T-helper 1 cell treated with Interleukin-12 subunit alpha and Interleukin-12 subunit beta and Interleukin-4 antibody, amounts not matched to agents 30 μg/mL and 1 μg/mL, for 36 hours (primary cell): ENCODE data around the gene FSTL1.
"Not testable (repeated sequence)": the region's sequence is repeated elsewhere in the genome, so short reads cannot be mapped to it uniquely, and the experiment has no call there.

Source experiments
- H3K27ac Mint-ChIP-seq: one replicate; pipeline ENCODE4 v1.8.0; 2021; ENCODE audit warnings: mild to moderate bottlenecking, mixed read lengths
- H3K27me3 Mint-ChIP-seq: one replicate; pipeline ENCODE4 v1.8.0; 2021; ENCODE audit warnings: low read depth, mixed read lengths
- H3K36me3 Mint-ChIP-seq: one replicate; pipeline ENCODE4 v1.8.0; 2021; ENCODE audit warnings: low read depth, mixed read lengths
- H3K4me1 Mint-ChIP-seq: one replicate; pipeline ENCODE4 v1.8.0; 2021; ENCODE audit warnings: low read depth, mixed read lengths
- H3K4me3 Mint-ChIP-seq: one replicate; pipeline ENCODE4 v1.8.0; 2021; ENCODE audit warnings: mild to moderate bottlenecking, moderate library complexity, mixed read lengths
- H3K9me3 Mint-ChIP-seq: one replicate; pipeline ENCODE4 v1.8.0; 2021; ENCODE audit warnings: mixed read lengths

The FSTL1 gene

GRCh38 chr3:120399372-120399771 is 51.4 kb downstream of the FSTL1 start:
- H3K4me3 Mint-ChIP-seq = no peak overlapping the region
- H3K36me3 Mint-ChIP-seq = no peaks in the 10 kb centered on the region
- H3K27ac Mint-ChIP-seq = no peak overlapping the region
- H3K9me3 Mint-ChIP-seq = no peaks in the 10 kb centered on the region
- H3K4me1 Mint-ChIP-seq = no peaks in the 10 kb centered on the region
- H3K27me3 Mint-ChIP-seq = no peaks in the 10 kb centered on the region

GRCh38 chr3:120396469-120396868 is 54.3 kb downstream of the FSTL1 start:
- Mint-ChIP-seq H3K4me1 (no peaks in the 10 kb centered on the region), H3K9me3 (no peaks in the 10 kb centered on the region), H3K4me3 (no peak overlapping the region), H3K27ac (no peak overlapping the region), H3K36me3 (no peaks in the 10 kb centered on the region), H3K27me3 (peaks cover 3% of the 10 kb centered on the region)

GRCh38 chr3:120394347-120394746 is 56.4 kb downstream of the FSTL1 start:
- Mint-ChIP-seq H3K4me3 (no peak overlapping the region), H3K27me3 (peaks cover 3% of the 10 kb centered on the region), H3K9me3 (no peaks in the 10 kb centered on the region), H3K27ac (no peak overlapping the region), H3K36me3 (no peaks in the 10 kb centered on the region), H3K4me1 (no peaks in the 10 kb centered on the region)

- no peak overlapping the region for H3K4me3 Mint-ChIP-seq
- peaks cover 3% of the 10 kb centered on the region for H3K27me3 Mint-ChIP-seq
- H3K4me1 Mint-ChIP-seq = no peaks in the 10 kb centered on the region
- H3K9me3 Mint-ChIP-seq = no peaks in the 10 kb centered on the region
- no peaks in the 10 kb centered on the region for H3K36me3 Mint-ChIP-seq
- no peak overlapping the region for H3K27ac Mint-ChIP-seq
Measured at GRCh38 chr3:120393761-120394160, 57.0 kb downstream of the FSTL1 start.

GRCh38 chr3:120393243-120393642 is 57.5 kb downstream of the FSTL1 start:
- no peak overlapping the region for H3K27ac Mint-ChIP-seq
- H3K4me3 Mint-ChIP-seq = no peak overlapping the region
- H3K27me3 Mint-ChIP-seq = peaks cover 3% of the 10 kb centered on the region
- no peaks in the 10 kb centered on the region for H3K36me3 Mint-ChIP-seq
- no peaks in the 10 kb centered on the region for H3K4me1 Mint-ChIP-seq
- H3K9me3 Mint-ChIP-seq = no peaks in the 10 kb centered on the region

- Mint-ChIP-seq H3K36me3 (no peaks in the 10 kb centered on the region), H3K27ac (no peak overlapping the region), H3K4me1 (no peaks in the 10 kb centered on the region), H3K9me3 (no peaks in the 10 kb centered on the region), H3K27me3 (no peaks in the 10 kb centered on the region), H3K4me3 (no peak overlapping the region)
Measured at GRCh38 chr3:120382941-120383447, 67.8 kb downstream of the FSTL1 start.

GRCh38 chr3:120381503-120381902 is 69.3 kb downstream of the FSTL1 start:
- Mint-ChIP-seq H3K4me1 (no peaks in the 10 kb centered on the region), H3K4me3 (no peak overlapping the region), H3K27me3 (no peaks in the 10 kb centered on the region), H3K36me3 (no peaks in the 10 kb centered on the region), H3K9me3 (no peaks in the 10 kb centered on the region), H3K27ac (no peak overlapping the region)

- not testable (repeated sequence) for H3K4me1 Mint-ChIP-seq
Measured at GRCh38 chr3:120377948-120378347, 72.8 kb downstream of the FSTL1 start.

GRCh38 chr3:120370463-120370862 is 80.3 kb downstream of the FSTL1 start:
- no peak overlapping the region for H3K27ac Mint-ChIP-seq
- no peaks in the 10 kb centered on the region for H3K4me1 Mint-ChIP-seq
- H3K27me3 Mint-ChIP-seq = peaks cover 56% of the 10 kb centered on the region
- no peaks in the 10 kb centered on the region for H3K36me3 Mint-ChIP-seq
- no peaks in the 10 kb centered on the region for H3K9me3 Mint-ChIP-seq
- H3K4me3 Mint-ChIP-seq = no peak overlapping the region

More at GRCh38 chr3:120377948-120378347, 72.8 kb downstream of the FSTL1 start:
- not testable (repeated sequence) for H3K27ac Mint-ChIP-seq, H3K9me3 Mint-ChIP-seq, H3K4me3 Mint-ChIP-seq, H3K36me3 Mint-ChIP-seq, H3K27me3 Mint-ChIP-seq

GRCh38 chr3:120369037-120369467 is 81.7 kb downstream of the FSTL1 start:
- Mint-ChIP-seq H3K4me1 (no peaks in the 10 kb centered on the region), H3K27me3 (peaks cover 68% of the 10 kb centered on the region), H3K9me3 (no peaks in the 10 kb centered on the region), H3K4me3 (no peak overlapping the region), H3K27ac (no peak overlapping the region), H3K36me3 (no peaks in the 10 kb centered on the region)

GRCh38 chr3:120368172-120368571 is 82.6 kb downstream of the FSTL1 start:
- Mint-ChIP-seq H3K9me3 (no peaks in the 10 kb centered on the region), H3K27me3 (peaks cover 72% of the 10 kb centered on the region), H3K4me1 (no peaks in the 10 kb centered on the region), H3K36me3 (no peaks in the 10 kb centered on the region), H3K27ac (no peak overlapping the region), H3K4me3 (no peak overlapping the region)

- Mint-ChIP-seq H3K4me3 (no peak overlapping the region), H3K9me3 (no peaks in the 10 kb centered on the region), H3K36me3 (no peaks in the 10 kb centered on the region), H3K27me3 (peaks cover 62% of the 10 kb centered on the region), H3K4me1 (no peaks in the 10 kb centered on the region), H3K27ac (no peak overlapping the region)
Measured at GRCh38 chr3:120364821-120365220, 86.0 kb downstream of the FSTL1 start.

GRCh38 chr3:120364101-120364500 is 86.7 kb downstream of the FSTL1 start:
- H3K36me3 Mint-ChIP-seq = no peaks in the 10 kb centered on the region
- H3K4me1 Mint-ChIP-seq = no peaks in the 10 kb centered on the region
- H3K9me3 Mint-ChIP-seq = no peaks in the 10 kb centered on the region
- H3K27ac Mint-ChIP-seq = no peak overlapping the region
- H3K27me3 Mint-ChIP-seq = peaks cover 61% of the 10 kb centered on the region
- no peak overlapping the region for H3K4me3 Mint-ChIP-seq

GRCh38 chr3:120357807-120358206 is 93.0 kb downstream of the FSTL1 start:
- no peak overlapping the region for H3K27ac Mint-ChIP-seq
- peaks cover 59% of the 10 kb centered on the region for H3K27me3 Mint-ChIP-seq

GRCh38 chr3:120355486-120355885 is 95.3 kb downstream of the FSTL1 start:
- Mint-ChIP-seq H3K27me3 (peaks cover 62% of the 10 kb centered on the region), H3K4me1 (no peaks in the 10 kb centered on the region)

More at GRCh38 chr3:120357807-120358206, 93.0 kb downstream of the FSTL1 start:
- Mint-ChIP-seq H3K4me3 (no peak overlapping the region), H3K9me3 (no peaks in the 10 kb centered on the region), H3K36me3 (no peaks in the 10 kb centered on the region), H3K4me1 (no peaks in the 10 kb centered on the region)

GRCh38 chr3:120353463-120353862 is 97.3 kb downstream of the FSTL1 start:
- no peaks in the 10 kb centered on the region for H3K9me3 Mint-ChIP-seq
- peaks cover 65% of the 10 kb centered on the region for H3K27me3 Mint-ChIP-seq
- peaks cover 4% of the 10 kb centered on the region for H3K36me3 Mint-ChIP-seq
- no peak overlapping the region for H3K4me3 Mint-ChIP-seq
- H3K4me1 Mint-ChIP-seq = peaks cover 6% of the 10 kb centered on the region
- H3K27ac Mint-ChIP-seq = no peak overlapping the region

More at GRCh38 chr3:120355486-120355885, 95.3 kb downstream of the FSTL1 start:
- H3K9me3 Mint-ChIP-seq = no peaks in the 10 kb centered on the region
- H3K36me3 Mint-ChIP-seq = no peaks in the 10 kb centered on the region
- no peak overlapping the region for H3K4me3 Mint-ChIP-seq
- no peak overlapping the region for H3K27ac Mint-ChIP-seq
